BLaER1 treated with 17β-estradiol and CSF1 and Interleukin-3, amounts not matched to agents 10 nM and 100 nM (cell line): ENCODE data around the gene NAA60.
"Not testable (repeated sequence)": the region's sequence is repeated elsewhere in the genome, so short reads cannot be mapped to it uniquely, and the experiment has no call there.

Experiments
- H3K27ac ChIP-seq, 11 experiments: shearing (Covaris generic); formaldehyde crosslinking; 2 replicates each; pipeline ENCODE4 v1.8.1; 2022
- H3K27me3 ChIP-seq, 11 experiments: shearing (Covaris generic); formaldehyde crosslinking; 2 replicates each; pipeline ENCODE4 v1.8.1; 2022
- H3K36me3 ChIP-seq, 11 experiments: shearing (Covaris generic); formaldehyde crosslinking; 2 replicates each; pipeline ENCODE4 v1.8.1; 2022
- H3K4me1 ChIP-seq, 10 experiments: shearing (Covaris generic); formaldehyde crosslinking; 2 replicates each; pipeline ENCODE4 v1.8.1; 2022
- H3K4me2 ChIP-seq, 11 experiments: shearing (Covaris generic); formaldehyde crosslinking; 2 replicates each; pipeline ENCODE4 v1.8.1; 2022
- H3K4me3 ChIP-seq, 10 experiments: shearing (Covaris generic); formaldehyde crosslinking; 2 replicates each; pipeline ENCODE4 v1.8.1; 2022
- H3K9ac ChIP-seq, 11 experiments: shearing (Covaris generic); formaldehyde crosslinking; 2 replicates each; pipeline ENCODE4 v1.8.1; 2022
- H3K9me3 ChIP-seq, 11 experiments: shearing (Covaris generic); formaldehyde crosslinking; replicated peaks in 1 of 11; 2 replicates each; pipeline ENCODE4 v1.8.1; 2022
- H4K20me1 ChIP-seq, 11 experiments: shearing (Covaris generic); formaldehyde crosslinking; 2 replicates each; pipeline ENCODE4 v1.8.1; 2022
- Cebpa-rat ChIP-seq, 11 experiments: shearing (Covaris generic); IDR thresholded peaks; 2 replicates each; pipeline ENCODE4 v1.8.1; 2022

Gene NAA60

DNA sequence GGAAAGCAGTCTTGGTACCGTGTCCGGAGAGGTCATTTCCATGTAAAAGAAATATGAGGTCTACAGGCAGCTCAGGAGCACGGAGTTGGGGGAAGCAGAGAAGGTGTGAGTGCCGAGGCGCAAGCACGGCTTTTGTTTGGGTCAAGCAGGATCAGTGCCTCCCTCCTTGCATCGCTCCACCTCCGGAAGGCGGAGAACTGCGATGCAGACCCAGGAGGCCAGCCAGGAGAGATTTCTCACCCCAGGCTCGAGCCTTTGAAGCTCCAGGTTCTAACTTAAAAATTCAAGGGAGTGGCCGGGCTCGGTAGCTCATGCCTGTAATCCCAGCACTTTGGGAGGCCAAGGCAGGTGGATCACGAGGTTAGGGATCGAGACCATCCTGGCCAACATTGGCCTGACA is 25.0 kb downstream of the NAA60 start:
- Histone ChIP-seq H4K20me1 (peaks cover 66 to 100% (median 100%) of the 10 kb centered on the region in 11 experiments), H3K4me3 (no peak overlapping the region)

DNA sequence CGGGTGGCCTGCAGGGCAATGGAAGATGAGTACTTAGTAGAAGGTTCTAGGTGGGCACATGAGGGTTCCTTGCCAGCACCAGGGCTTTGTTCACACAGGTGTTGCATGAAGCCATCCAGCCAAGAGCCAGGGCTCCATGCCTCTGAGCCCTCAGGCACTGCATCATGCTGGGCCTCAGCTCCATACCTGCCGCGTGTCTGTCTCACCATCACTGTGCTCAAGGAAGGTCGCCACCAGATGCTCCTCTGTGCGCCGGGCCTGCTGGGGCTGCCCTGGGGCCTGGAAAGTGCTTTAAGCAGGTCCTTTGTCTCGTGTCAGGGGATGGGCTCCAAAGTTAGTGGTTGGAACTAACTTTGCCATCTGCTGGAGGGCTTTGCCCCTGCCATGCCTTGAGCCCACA is 26.3 kb downstream of the NAA60 start:
- H3K27me3 ChIP-seq = no peaks in the 10 kb centered on the region
- H3K9ac ChIP-seq = no peak overlapping the region
- H4K20me1 ChIP-seq = peaks cover 75 to 100% (median 99%) of the 10 kb centered on the region in 11 experiments
- H3K36me3 ChIP-seq = peaks cover 81 to 100% (median 92%) of the 10 kb centered on the region in 11 experiments
- peaks cover 35 to 86% (median 47%) of the 10 kb centered on the region in 11 experiments; a peak in 21 of 22 replicates for H3K9me3 ChIP-seq
- no peak overlapping the region for H3K27ac ChIP-seq
- H3K4me2 ChIP-seq = no peak overlapping the region
- H3K4me3 ChIP-seq = no peak overlapping the region
- no peak for TF ChIP-seq Cebpa-rat (IDR thresholded peaks at IDR 0.05)
- H3K4me1 ChIP-seq = peaks cover 0 to 21% (median 12%) of the 10 kb centered on the region in 10 experiments; a peak in 14 of 20 replicates

More for the DNA sequence above, 25.0 kb downstream of the NAA60 start:
- Histone ChIP-seq H3K9me3 (peaks cover 35 to 92% (median 48%) of the 10 kb centered on the region in 11 experiments; a peak in 21 of 22 replicates), H3K9ac (no peak overlapping the region), H3K4me2 (peak overlapping the region in 2 of 11 experiments; percentile 1 to 34; a peak in 1 of 22 replicates), H3K4me1 (peaks cover 12 to 33% (median 23%) of the 10 kb centered on the region in 10 experiments), H3K27ac (peak overlapping the region in 4 of 11 experiments; percentile 14 to 49 (median 24); a peak in 3 of 22 replicates), H3K36me3 (peaks cover 80 to 100% (median 93%) of the 10 kb centered on the region in 11 experiments), H3K27me3 (no peaks in the 10 kb centered on the region)
- no peak for TF ChIP-seq Cebpa-rat (IDR thresholded peaks at IDR 0.05)

DNA sequence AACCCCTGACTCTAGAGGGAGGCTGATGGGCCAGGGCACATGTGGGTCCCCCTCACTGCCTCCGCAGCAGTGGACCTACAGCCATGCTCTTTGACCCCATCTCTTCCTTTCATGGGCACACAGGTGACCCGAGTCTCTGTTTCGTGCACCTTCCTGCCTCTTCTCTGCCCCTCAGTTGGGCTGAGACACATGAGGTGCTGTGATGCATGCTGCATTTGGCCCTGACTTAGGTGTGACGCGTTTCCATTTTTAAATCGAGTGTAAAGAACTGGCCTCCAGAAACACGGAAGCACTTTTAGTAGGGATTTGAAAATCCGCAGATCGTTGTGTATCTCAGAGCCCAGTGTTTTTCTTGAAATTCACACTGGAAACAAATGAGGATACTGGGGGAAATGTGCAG is 27.2 kb downstream of the NAA60 start:
- peaks cover 35 to 78% (median 46%) of the 10 kb centered on the region in 11 experiments; a peak in 21 of 22 replicates for H3K9me3 ChIP-seq
- H3K4me3 ChIP-seq = no peak overlapping the region
- peaks cover 73 to 100% (median 99%) of the 10 kb centered on the region in 11 experiments for H4K20me1 ChIP-seq
- H3K4me1 ChIP-seq = peaks cover 0 to 18% (median 10%) of the 10 kb centered on the region in 10 experiments; a peak in 11 of 20 replicates
- peaks cover 77 to 100% (median 92%) of the 10 kb centered on the region in 11 experiments for H3K36me3 ChIP-seq
- no peaks in the 10 kb centered on the region for H3K27me3 ChIP-seq
- no peak overlapping the region for H3K9ac ChIP-seq
- H3K4me2 ChIP-seq = no peak overlapping the region
- TF ChIP-seq Cebpa-rat (IDR thresholded peaks at IDR 0.05) = no peak
- no peak overlapping the region for H3K27ac ChIP-seq

DNA sequence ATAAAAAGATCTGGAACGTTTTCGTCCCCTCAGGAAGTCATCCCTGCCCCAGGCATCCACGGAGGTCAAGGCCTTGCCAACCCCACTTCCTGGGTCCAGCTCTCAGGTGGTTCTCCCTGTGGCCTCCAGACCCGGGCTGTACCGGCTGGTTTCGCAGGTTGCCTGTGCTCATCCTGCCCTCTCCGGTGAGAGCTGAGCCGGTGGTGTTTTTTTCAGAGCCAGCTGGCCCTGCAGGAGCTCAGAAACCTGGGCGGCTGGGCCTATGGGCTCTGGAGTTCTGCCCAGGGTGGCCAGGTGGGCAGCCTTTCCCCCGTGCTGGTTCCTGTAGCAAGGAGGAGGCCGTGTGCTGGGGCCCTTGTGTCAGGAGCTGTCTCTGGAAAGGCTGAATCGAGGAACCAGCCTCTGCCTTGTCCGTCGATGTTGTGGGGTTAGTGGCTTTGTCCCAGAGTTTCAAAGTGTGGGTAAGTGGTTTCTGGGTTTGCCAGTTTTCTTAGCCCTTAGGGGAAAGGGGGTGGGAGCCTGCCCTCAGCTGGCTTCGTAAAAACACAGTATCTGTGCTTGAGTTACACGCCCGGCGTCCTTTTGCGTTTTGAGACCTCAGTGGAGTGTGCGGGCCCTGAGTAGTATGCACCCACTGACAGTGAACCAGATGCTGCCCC is 28.2 kb downstream of the NAA60 start:
- H3K4me2 ChIP-seq = no peak overlapping the region
- H4K20me1 ChIP-seq = peaks cover 71 to 100% (median 99%) of the 10 kb centered on the region in 11 experiments
- no peak for TF ChIP-seq Cebpa-rat (IDR thresholded peaks at IDR 0.05)
- no peaks in the 10 kb centered on the region for H3K27me3 ChIP-seq
- peaks cover 35 to 69% (median 46%) of the 10 kb centered on the region in 11 experiments; a peak in 21 of 22 replicates for H3K9me3 ChIP-seq
- H3K36me3 ChIP-seq = peaks cover 73 to 99% (median 91%) of the 10 kb centered on the region in 11 experiments
- no peak overlapping the region for H3K27ac ChIP-seq
- peaks cover 0 to 18% (median 9%) of the 10 kb centered on the region in 10 experiments; a peak in 10 of 20 replicates for H3K4me1 ChIP-seq
- H3K4me3 ChIP-seq = no peak overlapping the region
- no peak overlapping the region for H3K9ac ChIP-seq

DNA sequence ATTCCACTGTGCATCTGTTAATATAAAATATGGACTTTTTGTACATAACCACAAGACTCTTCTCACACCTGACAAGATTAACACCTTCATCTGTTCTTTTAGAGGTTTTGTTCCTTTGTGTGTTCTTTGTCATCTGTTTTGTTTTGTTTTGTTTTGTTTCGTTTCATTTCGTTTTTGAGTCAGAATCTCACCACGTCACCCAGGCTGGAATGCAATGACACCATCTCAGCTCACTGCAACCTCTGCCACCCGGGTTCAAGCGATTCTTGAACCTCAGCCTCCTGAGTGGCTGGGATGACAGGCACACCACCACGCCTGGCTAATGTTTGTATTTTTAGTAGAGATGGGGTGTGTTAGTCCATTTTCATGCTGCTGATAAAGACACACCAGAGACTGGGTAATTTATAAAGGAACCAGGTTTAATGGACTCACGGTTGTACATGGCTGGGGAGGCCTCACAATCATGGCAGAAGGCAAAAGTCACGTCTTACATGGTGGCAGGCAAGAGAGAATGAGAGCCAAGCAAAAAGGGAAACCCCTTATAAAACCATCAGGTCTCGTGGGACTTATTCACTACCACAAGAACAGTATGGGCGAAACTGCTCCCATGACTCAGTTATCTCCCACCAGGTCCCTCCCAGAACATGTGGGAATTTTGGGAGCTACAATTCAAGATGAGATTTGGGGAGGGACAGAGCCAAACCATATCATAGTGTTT is 29.6 kb downstream of the NAA60 start:
- no peak overlapping the region for H3K9ac ChIP-seq
- H3K27me3 ChIP-seq = no peaks in the 10 kb centered on the region
- no peak overlapping the region for H3K4me2 ChIP-seq
- peaks cover 64 to 100% (median 99%) of the 10 kb centered on the region in 11 experiments for H4K20me1 ChIP-seq
- TF ChIP-seq Cebpa-rat (IDR thresholded peaks at IDR 0.05) = no peak
- H3K9me3 ChIP-seq = peaks cover 35 to 55% (median 43%) of the 10 kb centered on the region in 11 experiments; a peak in 21 of 22 replicates
- H3K36me3 ChIP-seq = peaks cover 66 to 99% (median 90%) of the 10 kb centered on the region in 11 experiments
- H3K4me3 ChIP-seq = no peak overlapping the region
- peaks cover 0 to 5% (median 0%) of the 10 kb centered on the region in 10 experiments; a peak in 4 of 20 replicates for H3K4me1 ChIP-seq
- H3K27ac ChIP-seq = no peak overlapping the region

DNA sequence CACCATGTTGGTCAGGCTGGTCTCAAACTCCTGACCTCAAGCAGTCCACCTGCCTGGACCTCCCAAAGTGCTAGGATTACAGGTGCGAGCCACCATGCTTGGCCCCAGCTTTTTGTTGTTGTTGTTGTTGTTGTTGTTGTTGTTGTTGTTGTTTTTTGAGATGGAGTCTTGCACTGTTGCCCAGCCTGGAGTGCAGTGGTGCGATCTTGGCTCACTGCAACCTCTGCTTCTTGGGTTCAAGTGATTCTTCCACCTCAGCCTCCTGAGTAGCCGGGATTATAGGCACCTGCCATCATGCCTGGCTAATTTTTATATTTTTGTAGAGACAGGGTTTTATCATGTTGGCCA is 30.1 kb downstream of the NAA60 start:
- not testable (repeated sequence) for H3K27ac ChIP-seq, H3K9ac ChIP-seq, H3K4me2 ChIP-seq, H3K4me3 ChIP-seq, H3K4me1 ChIP-seq, H3K27me3 ChIP-seq
- Histone ChIP-seq H3K9me3 (peaks cover 35 to 50% (median 43%) of the 10 kb centered on the region in 11 experiments; a peak in 21 of 22 replicates), H3K36me3 (peaks cover 68 to 99% (median 90%) of the 10 kb centered on the region in 11 experiments), H4K20me1 (peaks cover 64 to 100% (median 99%) of the 10 kb centered on the region in 11 experiments)

DNA sequence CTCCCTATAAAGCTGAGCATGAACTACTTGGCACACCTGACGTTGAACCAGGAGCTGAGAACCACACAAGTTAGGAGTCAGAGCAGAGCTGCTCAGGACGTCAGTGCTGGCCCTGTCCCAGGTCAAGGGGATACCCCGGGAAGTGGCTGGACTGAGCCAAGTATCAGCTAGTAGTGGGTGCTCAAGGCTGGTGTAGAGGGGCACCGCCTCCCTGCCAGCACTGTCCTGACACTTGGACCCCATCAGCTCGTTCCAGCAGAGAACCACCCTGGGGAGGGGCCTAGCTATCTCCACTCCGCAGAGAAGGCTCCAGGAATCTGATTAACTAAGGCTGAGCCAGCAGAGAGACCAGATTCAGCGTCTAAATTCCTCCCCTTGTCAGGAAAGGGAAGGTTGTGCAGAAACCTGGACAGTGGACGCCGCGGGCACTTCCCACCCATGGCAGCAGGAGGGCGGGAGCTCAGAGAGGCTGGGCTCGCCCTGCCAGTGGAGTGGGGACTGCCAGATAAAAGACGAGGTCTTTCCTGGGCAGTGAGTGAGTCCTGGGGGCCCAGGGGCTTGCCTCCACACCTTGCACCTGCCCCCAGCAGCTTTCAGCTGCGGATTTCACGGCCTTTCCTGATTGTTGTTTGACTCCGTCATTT is 30.8 kb downstream of the NAA60 start:
- no peak for TF ChIP-seq Cebpa-rat (IDR thresholded peaks at IDR 0.05)
- Histone ChIP-seq H3K9ac (no peak overlapping the region), H3K27me3 (no peaks in the 10 kb centered on the region), H4K20me1 (peaks cover 62 to 100% (median 99%) of the 10 kb centered on the region in 11 experiments), H3K36me3 (peaks cover 73 to 99% (median 90%) of the 10 kb centered on the region in 11 experiments), H3K27ac (no peak overlapping the region), H3K4me3 (no peak overlapping the region), H3K4me1 (no peaks in the 10 kb centered on the region), H3K9me3 (peaks cover 35 to 45% (median 43%) of the 10 kb centered on the region in 11 experiments; a peak in 21 of 22 replicates), H3K4me2 (no peak overlapping the region)

DNA sequence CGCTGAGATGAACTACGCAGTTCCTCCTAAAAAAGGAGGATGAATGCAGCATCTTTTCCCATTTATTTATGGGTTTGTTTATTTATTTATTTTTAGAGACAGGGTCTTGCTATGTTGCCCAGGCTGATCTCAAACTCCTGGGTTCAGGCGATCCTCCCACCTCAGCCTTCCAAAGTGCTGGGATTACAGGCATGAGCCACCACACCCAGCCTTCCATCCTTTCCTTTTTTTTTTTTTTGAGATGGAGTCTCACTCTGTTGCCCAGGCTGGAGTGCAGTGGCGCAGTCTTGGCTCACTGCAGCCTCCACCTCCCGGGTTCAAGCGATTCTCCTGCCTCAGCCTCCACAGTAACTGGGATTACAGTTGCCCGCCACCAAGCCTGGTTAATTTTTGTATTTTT is 31.4 kb downstream of the NAA60 start:
- H3K4me1 ChIP-seq = not testable (repeated sequence)

More for the DNA sequence above, 31.4 kb downstream of the NAA60 start:
- not testable (repeated sequence) for H3K4me3 ChIP-seq, H3K9ac ChIP-seq, H3K27ac ChIP-seq, H3K27me3 ChIP-seq, H3K4me2 ChIP-seq
- H3K36me3 ChIP-seq = peaks cover 76 to 99% (median 90%) of the 10 kb centered on the region in 11 experiments
- peaks cover 34 to 39% (median 38%) of the 10 kb centered on the region in 11 experiments; a peak in 21 of 22 replicates for H3K9me3 ChIP-seq
- H4K20me1 ChIP-seq = peaks cover 57 to 100% (median 99%) of the 10 kb centered on the region in 11 experiments; a peak in 21 of 22 replicates
